IMR-90 (cell line): ENCODE data around the gene SYVN1.

Experiments used
- BHLHE40 ChIP-seq: fragments of 150-350 bp; IDR thresholded peaks from 2 replicates; pipeline ENCODE4 v1.6.1; 2016; ENCODE audit warnings: mild to moderate bottlenecking, low read depth, low read length
- CTCF ChIP-seq: conservative IDR thresholded peaks from 2 replicates; pipeline ENCODE4 v1.5.1; 2012; ENCODE audit warnings: mild to moderate bottlenecking, low read depth, low read length, improper control_type of control experiment
- ELK1 ChIP-seq: fragments of 150-350 bp; IDR thresholded peaks from 2 replicates; pipeline ENCODE4 v1.6.1; 2016; ENCODE audit warnings: low read depth, mild to moderate bottlenecking, low read length, moderate library complexity, borderline replicate concordance
- FOS ChIP-seq: fragments of 150-350 bp; IDR thresholded peaks from 2 replicates; pipeline ENCODE4 v1.6.1; 2016; ENCODE audit warnings: low read depth, low read length
- MAZ ChIP-seq: IDR thresholded peaks from 2 replicates; pipeline ENCODE4 v1.6.1; 2012; ENCODE audit warnings: low read depth, mild to moderate bottlenecking, low read length, improper control_type of control experiment, moderate library complexity, borderline replicate concordance
- MXI1 ChIP-seq: IDR thresholded peaks from 2 replicates; pipeline ENCODE4 v1.6.1; 2012; ENCODE audit warnings: low read depth, mild to moderate bottlenecking, low read length, moderate library complexity, borderline replicate concordance
- POLR2A ChIP-seq: IDR thresholded peaks from 2 replicates; pipeline ENCODE4 v1.6.1; 2012; ENCODE audit warnings: mild to moderate bottlenecking, low read depth, low read length
- RAD21 ChIP-seq: IDR thresholded peaks from 2 replicates; pipeline ENCODE4 v1.6.1; 2012; ENCODE audit warnings: low read length, improper control_type of control experiment
- RCOR1 ChIP-seq: IDR thresholded peaks from 2 replicates; pipeline ENCODE4 v1.6.1; 2012; ENCODE audit warnings: mild to moderate bottlenecking, low read length, improper control_type of control experiment; ENCODE audit not compliant: insufficient replicate concordance

- TF ChIP-seq CTCF (no peak), RAD21 (no peak), FOS (no peak), POLR2A (no peak), RCOR1 (no peak), ELK1 (no peak), MAZ (no peak), BHLHE40 (no peak), MXI1 (no peak)
Observed at GRCh38 chr11:65100674-65101350, 33.5 kb downstream of the SYVN1 start.
